ENCODE results near the gene THAP3. TPM values are rescaled to one million over a fixed set of nuclear protein-coding genes. Genes with fewer than 3 reads are reported as not detected.
A peak's percentile ranks its signal among the peaks of the same experiment; 100 is the strongest.

Gene THAP3
- total and polyA plus RNA-seq, 2 of the 8 experiments (the other 6 are each of a cell fraction or from before 2014, with no cell fraction given), result 8.2 to 15.3 TPM

DNA sequence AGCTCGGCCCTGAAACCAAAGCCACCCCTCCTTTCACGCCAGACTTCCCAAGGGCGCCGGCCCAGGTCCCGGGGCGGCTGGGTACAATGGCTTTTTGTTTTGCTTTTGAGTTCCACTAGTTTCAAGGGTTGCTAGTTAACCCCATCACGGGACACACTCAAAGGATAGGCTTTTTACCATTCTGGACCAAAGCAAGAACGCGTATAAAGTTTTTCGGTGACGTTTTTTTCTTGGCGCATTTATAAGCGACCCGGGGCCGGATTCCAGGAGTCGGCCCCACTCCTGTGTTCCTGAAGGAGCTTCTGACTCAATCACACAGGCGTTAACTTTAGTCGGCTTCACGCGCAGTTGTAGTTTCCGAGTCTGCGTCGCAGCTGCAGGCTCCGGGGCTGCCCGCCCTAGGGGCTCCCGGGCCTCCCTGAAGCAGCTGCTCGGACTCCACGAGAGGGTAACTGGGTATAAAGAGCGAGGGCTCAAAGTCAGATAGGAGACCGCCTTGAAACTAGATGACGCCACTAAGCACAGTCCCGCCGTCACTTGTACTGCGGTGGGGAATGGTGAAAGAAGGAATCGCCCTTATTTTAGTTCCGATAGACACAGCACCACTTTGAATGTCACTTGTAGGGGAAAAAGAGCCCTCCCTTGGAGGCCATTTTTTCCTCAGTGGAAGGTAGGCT lies 21.3 kb upstream of the THAP3 start:
- Histone ChIP-seq H3K27ac (ENCODE audit: low read depth, low read length) (peak overlapping the region; percentile 60), H3K18ac (ENCODE audit: extremely low read depth, low read length) (peak overlapping the region; percentile 95), H3K79me2 (ENCODE audit: control insufficient read depth in 1 of 2, insufficient read depth in 2 of 2, low read length in 2 of 2) (peaks cover 22 to 36% of the 10 kb centered on the region in 2 experiments; a peak in 3 of 4 replicates), H3K9me3 (ENCODE audit: insufficient read depth in 2 of 2, low read depth in 1 of 2, low read length in 1 of 2) (no peaks in the 10 kb centered on the region), H3K4me2 (ENCODE audit: insufficient read depth in 1 of 2, low read depth in 2 of 2, low read length in 2 of 2) (peak overlapping the region; percentile 91 to 94), H3K14ac (ENCODE audit: insufficient read length) (no peak overlapping the region), H3K23ac (ENCODE audit: insufficient read length) (no peak overlapping the region), H3K56ac (replicated peaks; ENCODE audit: insufficient read length, low read depth, low read length) (peak overlapping the region; percentile 82), H2BK20ac (ENCODE audit: low read length) (no peak overlapping the region), H4K8ac (ENCODE audit: extremely low read depth, insufficient read depth, low read length) (peak overlapping the region; percentile 92), H4K91ac (replicated peaks; ENCODE audit: insufficient read length, low read length) (peak overlapping the region; percentile 54), H2BK120ac (replicated peaks; ENCODE audit: low read depth, low read length) (no peak overlapping the region), H3K4me1 (replicated peaks in 1 of 4; ENCODE audit: control insufficient read depth in 3 of 4, insufficient read depth in 4 of 4, low read length in 3 of 4) (peaks cover 2 to 13% (median 9%) of the 10 kb centered on the region in 4 experiments), H3K36me3 (ENCODE audit: control insufficient read depth in 2 of 4, insufficient read depth in 4 of 4, low read length in 3 of 4) (peaks cover 4 to 7% (median 6%) of the 10 kb centered on the region in 4 experiments; a peak in 5 of 8 replicates), H3K27me3 (replicated peaks in 1 of 4; ENCODE audit: control insufficient read depth in 3 of 4, extremely low read depth in 1 of 4, insufficient read depth in 3 of 4, low read length in 3 of 4) (no peaks in the 10 kb centered on the region; a peak in 1 of 7 replicates), H3K4me3 (ENCODE audit: extremely low read depth in 1 of 4, insufficient read depth in 2 of 4, low read depth in 3 of 4, low read length in 4 of 4) (peak overlapping the region; percentile 75 to 92 (median 86)), H3K4ac (replicated peaks; ENCODE audit: insufficient read length, low read depth, low read length) (peak overlapping the region; percentile 12), H4K20me1 (replicated peaks in 1 of 2; ENCODE audit: control insufficient read depth in 1 of 2, insufficient read depth in 2 of 2, low read length in 2 of 2) (peaks cover 13 to 23% of the 10 kb centered on the region in 2 experiments), H2BK15ac (ENCODE audit: low read length) (peak overlapping the region; percentile 92; the same call in 1 of the 2 replicates), H4K5ac (ENCODE audit: insufficient read length, low read depth, low read length) (peak overlapping the region; percentile 58), H3K9ac (replicated peaks in 1 of 4; ENCODE audit: extremely low read depth in 1 of 4, low read depth in 3 of 4, low read length in 3 of 4) (peak overlapping the region; percentile 38 to 71 (median 62)), H2AK5ac (ENCODE audit: low read depth, low read length) (no peak overlapping the region), H3K79me1 (ENCODE audit: low read depth, low read length) (peaks cover 21% of the 10 kb centered on the region), H2BK5ac (ENCODE audit: low read depth, low read length) (peak overlapping the region; percentile 55), H2BK12ac (ENCODE audit: low read depth, low read length) (peak overlapping the region; percentile 99), H3K23me2 (ENCODE audit: low read depth, low read length) (peaks cover 18% of the 10 kb centered on the region), H2AFZ (ENCODE audit: low read length) (no peak overlapping the region)
- TF ChIP-seq POLR2AphosphoS5 (IDR thresholded peaks at IDR 0.05; ENCODE audit: low read depth, low read length) (peak; percentile 48), HDAC2 (IDR thresholded peaks at IDR 0.05; ENCODE audit: borderline replicate concordance in 1 of 2, low read depth in 2 of 2, low read length in 2 of 2) (0 out of 4 replicates have a peak, but pooled peaks of 1 of the 2 experiments have one; percentile 35), KDM1A (IDR thresholded peaks at IDR 0.05; ENCODE audit: borderline replicate concordance, low read length) (no peak), SAP30 (IDR thresholded peaks at IDR 0.05; ENCODE audit: insufficient read depth, insufficient replicate concordance, low read length) (peak; percentile 11), POLR2A (IDR thresholded peaks at IDR 0.05; ENCODE audit: control extremely low read depth in 1 of 2, low read depth in 2 of 2, low read length in 2 of 2) (peak in 1 of 2 experiments; percentile 15; a peak in 1 of 3 replicates), TAF7 (optimal IDR thresholded peaks at IDR 0.05; ENCODE audit: borderline replicate concordance, low read depth, low read length) (peak; percentile 15), CREB1 (IDR thresholded peaks at IDR 0.05) (peak; percentile 18; the same call in 1 of the 2 replicates)
- TF ChIP-seq, protein P1, sequence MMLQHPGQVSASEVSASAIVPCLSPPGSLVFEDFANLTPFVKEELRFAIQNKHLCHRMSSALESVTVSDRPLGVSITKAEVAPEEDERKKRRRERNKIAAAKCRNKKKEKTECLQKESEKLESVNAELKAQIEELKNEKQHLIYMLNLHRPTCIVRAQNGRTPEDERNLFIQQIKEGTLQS (IDR thresholded peaks at IDR 0.05; ENCODE audit: insufficient read depth, low read depth, low read length), result no peak
- peak in 1 of 2 experiments; percentile 70 for DNase-seq (ENCODE audit: low read depth in 1 of 2, low spot score in 2 of 2)
- POLR2A ChIA-PET (ENCODE audit: partially characterized antibody), result interaction anchor here (0.7 to 10.8 kb wide), 21 partner anchors 7 to 815 kb away, joined by 3 to 196 read pairs (median 4); partner anchors contain the start of genes NOL9, PHF13, TAS1R1 and THAP3
- WGBS, 2 experiments (ENCODE audit: extremely low coverage in 1 of 2, insufficient coverage in 1 of 2, insufficient read length in 1 of 2, insufficient replicate concordance in 2 of 2, low coverage in 1 of 2, low lambda C conversion rate in 2 of 2, missing lambda C conversion rate in 1 of 2), result 1% methylated on average over 36 of the region's 36 CpGs; no CpG with 5 or more reads in 1 of the 2 experiments
- FAIRE-seq, result no peak
- CTCF ChIA-PET (ENCODE audit: partially characterized antibody), result interaction anchor here (1.8 to 2.2 kb wide), 3 partner anchors 13 to 31 kb away, joined by 5 to 8 read pairs (median 5); partner anchors contain the start of gene THAP3

Data from H1 (cell line).